Transverse colon (tissue), 4 donors: ENCODE data around the gene SAMD14. TPM values are rescaled to one million over a fixed set of nuclear protein-coding genes. Genes with fewer than 3 reads are reported as not detected.
A peak's percentile ranks its signal among the peaks of the same experiment; 100 is the strongest.

Source experiments
- DNase-seq: peaks from one replicate; pipeline ENCODE4 v3.0.0-alpha.2; 2019
- H3K27ac ChIP-seq, 4 donors: fragments of 200-600 bp; sonication (generic); 2 replicates each; pipeline ENCODE4 v1.5.1; 2016 to 2018; ENCODE audit warnings: inconsistent platforms in 4 of 4
- H3K27me3 ChIP-seq: fragments of 200-600 bp; sonication (generic); 2 replicates; pipeline ENCODE4 v1.5.1; 2017; ENCODE audit warnings: inconsistent platforms
- H3K36me3 ChIP-seq, 4 donors: fragments of 200-600 bp; sonication (generic); 2 replicates each; pipeline ENCODE4 v1.5.1; 2017 to 2019; ENCODE audit warnings: inconsistent platforms in 4 of 4
- H3K4me1 ChIP-seq, 4 donors: fragments of 200-600 bp; sonication (generic); 2 replicates each; pipeline ENCODE4 v1.5.1; 2017 to 2020; ENCODE audit warnings: inconsistent platforms in 4 of 4
- H3K4me3 ChIP-seq, 4 donors: fragments of 200-600 bp; sonication (generic); 1 replicate in 1 of 4; 2 replicates in 3 of 4; pipeline versions ENCODE4 v1.5.1 to v1.6.1; 2017 to 2019; ENCODE audit warnings: inconsistent platforms in 4 of 4
- H3K9me3 ChIP-seq, 2 donors: fragments of 200-600 bp; sonication (generic); 2 replicates each; pipeline ENCODE4 v1.5.1; 2017 to 2019; ENCODE audit warnings: inconsistent platforms in 2 of 2
- EP300 ChIP-seq: sonication (generic); formaldehyde crosslinking; IDR thresholded peaks from one replicate; pipeline ENCODE4 v1.6.1; 2017; ENCODE audit warnings: antibody characterized with exemption, low read depth
- POLR2A ChIP-seq: fragments of 450-650 bp; IDR thresholded peaks from one replicate; pipeline ENCODE4 v1.6.1; 2016; ENCODE audit warnings: antibody characterized with exemption, mild to moderate bottlenecking, moderate library complexity
- POLR2AphosphoS5 ChIP-seq, 3 donors: sonication (generic); formaldehyde crosslinking; IDR thresholded peaks; one replicate each; pipeline ENCODE4 v1.6.1; 2016; ENCODE audit warnings: antibody characterized with exemption in 3 of 3
- WGBS, 2 donors: methylation state at CpG; one replicate each; pipeline ENCODE4 v1.1.5; 2018; ENCODE audit warnings: low coverage in 1 of 2; 5-methylcytosine and 5-hydroxymethylcytosine counted together
- in situ Hi-C, 4 donors: fragments of 200-750 bp; cut with MboI; loops; one replicate each; pipeline versions ENCODE4 v1.15.0 to v1.15.1; 2017; ENCODE audit warnings: low sequenced_read_pairs in 3 of 4, low pct_ligation_motif_present in 1 of 4, low pct_unique_long_range_greater_than_20kb in 1 of 4
- intact Hi-C: fragments of 100-400 bp; cut with DNase I; formaldehyde crosslinking; loops from one replicate; pipeline ENCODE4 v1.15.1; 2023; ENCODE audit warnings: low total_unique reads
- total RNA-seq, 4 donors: library from RNA; depleted of rRNA; stranded (reverse); fragments of >200 nt; gene quantifications; one replicate each; pipeline ENCODE4 v1.1.0, GENCODE V29; 2016
- TF ChIP-seq, protein P1 (sequence below), 5 experiments: fragments of 200-600 bp in 3 of 5; fragments of 450-650 bp in 2 of 5; sonication (generic) in 3 of 5; IDR thresholded peaks; 1 replicate in 2 of 5; 2 replicates in 3 of 5; pipeline ENCODE4 v1.5.1; 2016 to 2017; ENCODE audit warnings: antibody characterized with exemption in 5 of 5, inconsistent platforms in 3 of 5, mild to moderate bottlenecking in 2 of 5, moderate library complexity in 1 of 5

SAMD14 gene
- total RNA-seq, 4 donors from 2014 or later = 0.14 to 1.8 (median 0.32) TPM; not detected in 1

DNA sequence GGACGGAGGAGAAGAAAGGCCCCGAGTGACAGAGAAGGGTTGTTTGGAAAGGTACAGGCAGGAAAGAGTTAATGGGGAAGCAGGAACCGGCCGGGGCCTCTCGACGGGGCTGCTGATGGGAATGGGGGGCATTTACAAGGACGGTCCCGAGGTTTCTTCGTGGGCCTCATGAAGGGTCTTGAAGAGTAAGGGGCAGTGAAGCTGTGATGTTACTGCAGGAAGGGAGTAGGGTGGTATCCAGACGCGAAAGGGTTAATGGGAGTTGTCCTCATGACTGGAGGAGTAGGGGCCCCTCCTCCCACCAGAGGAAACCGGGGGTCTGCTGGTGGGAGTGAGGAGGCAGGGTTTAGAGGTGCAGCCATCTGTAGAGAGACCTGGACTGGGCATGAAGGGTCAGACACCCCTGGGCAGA is 34.3 kb downstream of the SAMD14 start:
- Histone ChIP-seq H3K27me3 (no peaks in the 10 kb centered on the region), H3K4me1 (peaks cover 29 to 52% (median 39%) of the 10 kb centered on the region in 4 donors), H3K36me3 (no peaks in the 10 kb centered on the region), H3K4me3 (peak overlapping the region; percentile 78 to 95 (median 84)), H3K9me3 (no peaks in the 10 kb centered on the region), H3K27ac (peak overlapping the region; percentile 88 to 94 (median 92))
- intact Hi-C loops = loop anchor here (10.0 kb wide), 1 partner anchor 199 kb away; no protein-coding TSS in a partner anchor
- TF ChIP-seq, protein P1, sequence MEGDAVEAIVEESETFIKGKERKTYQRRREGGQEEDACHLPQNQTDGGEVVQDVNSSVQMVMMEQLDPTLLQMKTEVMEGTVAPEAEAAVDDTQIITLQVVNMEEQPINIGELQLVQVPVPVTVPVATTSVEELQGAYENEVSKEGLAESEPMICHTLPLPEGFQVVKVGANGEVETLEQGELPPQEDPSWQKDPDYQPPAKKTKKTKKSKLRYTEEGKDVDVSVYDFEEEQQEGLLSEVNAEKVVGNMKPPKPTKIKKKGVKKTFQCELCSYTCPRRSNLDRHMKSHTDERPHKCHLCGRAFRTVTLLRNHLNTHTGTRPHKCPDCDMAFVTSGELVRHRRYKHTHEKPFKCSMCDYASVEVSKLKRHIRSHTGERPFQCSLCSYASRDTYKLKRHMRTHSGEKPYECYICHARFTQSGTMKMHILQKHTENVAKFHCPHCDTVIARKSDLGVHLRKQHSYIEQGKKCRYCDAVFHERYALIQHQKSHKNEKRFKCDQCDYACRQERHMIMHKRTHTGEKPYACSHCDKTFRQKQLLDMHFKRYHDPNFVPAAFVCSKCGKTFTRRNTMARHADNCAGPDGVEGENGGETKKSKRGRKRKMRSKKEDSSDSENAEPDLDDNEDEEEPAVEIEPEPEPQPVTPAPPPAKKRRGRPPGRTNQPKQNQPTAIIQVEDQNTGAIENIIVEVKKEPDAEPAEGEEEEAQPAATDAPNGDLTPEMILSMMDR (IDR thresholded peaks at IDR 0.05) = no peak
- no peak for TF ChIP-seq POLR2A
- no peak for TF ChIP-seq EP300
- no peak for TF ChIP-seq POLR2AphosphoS5 (IDR thresholded peaks at IDR 0.05)
- in situ Hi-C loops = no loop called here
- no peak for DNase-seq
- 0% methylated on average over 7 to 12 of the region's 12 CpGs for WGBS, 2 donors

DNA sequence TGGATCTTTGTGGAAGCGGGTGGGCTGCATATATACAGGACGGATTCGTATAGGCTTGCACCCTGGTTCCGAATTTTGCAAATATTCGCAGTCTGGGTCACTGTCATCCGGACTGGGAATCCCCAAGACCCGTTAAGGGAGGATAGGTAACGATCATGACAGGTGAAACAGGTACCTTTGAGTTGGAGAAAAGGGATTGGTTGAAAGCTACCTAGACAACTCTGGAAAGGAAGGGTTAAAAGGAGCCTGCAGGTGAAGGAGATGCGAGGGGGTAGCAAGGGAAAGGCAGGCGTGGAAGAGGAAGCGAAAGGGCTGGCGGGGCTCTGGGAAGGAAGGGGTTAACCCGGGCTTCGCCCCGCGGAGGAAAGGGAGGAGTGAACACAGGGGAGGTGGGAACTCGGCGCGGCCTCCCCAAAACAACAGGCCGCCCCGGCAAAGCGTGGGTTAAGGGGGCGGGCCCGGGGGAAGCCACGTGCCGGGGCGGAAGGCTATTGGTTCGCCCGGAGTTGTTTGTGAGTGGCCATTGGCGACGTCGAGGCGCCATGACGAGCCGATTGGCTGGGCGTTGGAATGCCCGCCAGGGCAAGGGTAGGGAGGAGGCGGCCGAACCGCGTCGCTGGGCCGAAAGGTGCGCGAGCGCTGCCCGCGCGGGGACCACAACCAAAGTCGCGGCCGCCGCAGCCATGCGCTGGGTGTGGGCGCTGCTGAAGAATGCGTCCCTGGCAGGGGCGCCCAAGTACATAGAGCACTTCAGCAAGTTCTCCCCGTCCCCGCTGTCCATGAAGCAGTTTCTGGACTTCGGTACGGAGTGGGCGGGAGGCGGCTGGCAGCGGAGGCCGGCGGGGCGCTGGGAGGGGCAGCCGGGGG is 35.0 kb downstream of the SAMD14 start, which contains the start of gene PDK2:
Gene PDK2, plus strand, starts transcription at position 599 of the 867 bp plus-strand sequence. Its CDS starts 85 bp downstream, at position 684.
- Histone ChIP-seq H3K9me3 (no peaks in the 10 kb centered on the region), H3K36me3 (no peaks in the 10 kb centered on the region), H3K4me3 (peak within 1 kb of the TSS; percentile 78 to 95 (median 84)), H3K27ac (peak within 1 kb of the TSS; percentile 88 to 94 (median 92)), H3K4me1 (peaks cover 24 to 46% (median 33%) of the 10 kb centered on the region in 4 donors), H3K27me3 (no peaks in the 10 kb centered on the region)
- in situ Hi-C loops = loop anchor here in 1 of 4 donors (5.0 kb wide), 1 partner anchor 68 kb away; no protein-coding TSS in a partner anchor
- intact Hi-C loops = loop anchor here (10.0 kb wide), 1 partner anchor 200 kb away; no protein-coding TSS in a partner anchor
- DNase-seq = peak; percentile 97
- WGBS, 2 donors = 0 to 1% methylated on average over 12 to 67 of the region's 68 CpGs
- TF ChIP-seq EP300 (no peak), POLR2A (peak; percentile 90), POLR2AphosphoS5 (IDR thresholded peaks at IDR 0.05) (peak; percentile 86 to 93 (median 90))
- TF ChIP-seq, protein P1 (IDR thresholded peaks at IDR 0.05) = no peak

DNA sequence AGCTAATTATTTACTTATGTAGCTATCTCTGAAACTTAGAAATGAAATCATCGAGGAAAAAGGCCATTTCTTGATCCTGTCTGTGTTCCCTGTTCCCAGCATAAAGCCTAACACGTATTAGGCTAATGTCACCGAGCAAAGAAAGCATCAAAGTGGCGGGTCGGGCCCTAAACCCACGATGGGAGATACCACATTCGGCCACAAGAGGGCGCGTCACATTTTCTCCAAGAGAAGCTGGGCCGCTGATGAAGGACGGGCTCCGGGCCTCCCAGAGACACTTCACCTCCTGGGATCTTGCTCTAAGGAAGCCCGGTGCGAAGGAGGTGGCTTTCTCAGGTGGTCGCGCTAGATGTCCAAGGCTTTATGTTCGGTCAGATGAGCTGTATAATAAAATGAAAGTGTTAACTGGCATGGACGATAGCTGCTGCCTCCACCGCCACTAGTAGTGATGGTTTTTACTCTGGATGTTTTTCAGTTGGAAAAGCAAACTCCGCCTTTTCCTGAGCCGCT is 35.7 kb downstream of the SAMD14 start:
- peak overlapping the region in 3 of 4 donors; percentile 78 to 95 (median 83) for H3K4me3 ChIP-seq
- 0 to 1% methylated on average over 3 to 21 of the region's 21 CpGs for WGBS, 2 donors
- DNase-seq = peak; percentile 94
- H3K27ac ChIP-seq = peak overlapping the region; percentile 88 to 94 (median 92)
- no peaks in the 10 kb centered on the region for H3K9me3 ChIP-seq
- intact Hi-C loops (loop anchor here (10.0 kb wide), 1 partner anchor 201 kb away; no protein-coding TSS in a partner anchor), in situ Hi-C loops (loop anchor here in 1 of 4 donors (5.0 kb wide), 1 partner anchor 67 kb away; no protein-coding TSS in a partner anchor)
- H3K36me3 ChIP-seq = no peaks in the 10 kb centered on the region
- H3K4me1 ChIP-seq = peaks cover 20 to 39% (median 28%) of the 10 kb centered on the region in 4 donors
- no peaks in the 10 kb centered on the region for H3K27me3 ChIP-seq
- TF ChIP-seq, protein P1 (IDR thresholded peaks at IDR 0.05) = peak; percentile 93 to 97 (median 95)
- TF ChIP-seq EP300 (no peak), POLR2AphosphoS5 (IDR thresholded peaks at IDR 0.05) (peak in 2 of 3 donors; percentile 20 to 39), POLR2A (no peak)

DNA sequence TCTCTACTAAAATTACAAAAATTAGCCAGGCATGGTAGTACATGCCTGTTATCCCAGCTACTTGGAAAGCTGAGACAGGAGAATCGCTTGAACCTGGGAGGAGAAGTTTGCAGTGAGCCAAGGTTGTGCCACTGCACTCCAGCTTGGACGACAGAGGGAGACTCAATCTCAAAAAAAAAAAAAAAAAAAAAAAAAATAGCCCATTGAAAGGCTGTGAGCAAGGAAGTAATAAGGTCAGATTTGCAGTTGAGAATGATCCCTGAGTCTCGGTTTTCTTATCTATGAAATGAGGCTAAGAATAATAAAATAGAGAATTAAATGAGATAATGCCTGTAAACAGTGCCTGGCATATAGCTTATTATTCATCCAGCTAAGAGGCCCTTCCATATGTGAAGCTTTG is 36.2 kb downstream of the SAMD14 start:
- Histone ChIP-seq H3K9me3 (no peaks in the 10 kb centered on the region), H3K36me3 (no peaks in the 10 kb centered on the region), H3K27ac (peak overlapping the region in 3 of 4 donors; percentile 88 to 93 (median 92)), H3K27me3 (no peaks in the 10 kb centered on the region), H3K4me1 (peaks cover 16 to 34% (median 24%) of the 10 kb centered on the region in 4 donors), H3K4me3 (no peak overlapping the region)
- DNase-seq = no peak
- TF ChIP-seq POLR2A (no peak), POLR2AphosphoS5 (IDR thresholded peaks at IDR 0.05) (no peak), EP300 (no peak)
- TF ChIP-seq, protein P1 (IDR thresholded peaks at IDR 0.05) = no peak
- WGBS, 2 donors = 41% methylated on average over 3 of the region's 3 CpGs
- intact Hi-C loops (loop anchor here (10.0 kb wide), 1 partner anchor 201 kb away; no protein-coding TSS in a partner anchor), in situ Hi-C loops (loop anchor here in 1 of 4 donors (5.0 kb wide), 1 partner anchor 67 kb away; no protein-coding TSS in a partner anchor)
